GM12891 (cell line): ENCODE data around the gene CGNL1.

Experiments used
- POLR2A ChIP-seq: IDR thresholded peaks from 2 replicates; pipeline ENCODE4 v1.6.1; 2011; ENCODE audit warnings: low read depth, low read length, control low read depth
- POLR2AphosphoS5 ChIP-seq: IDR thresholded peaks from 2 replicates; pipeline ENCODE4 v1.6.1; 2011; ENCODE audit warnings: low read depth, low read length, control low read depth
- SPI1 ChIP-seq: IDR thresholded peaks from 2 replicates; pipeline ENCODE4 v1.6.1; 2011; ENCODE audit warnings: low read depth, low read length, control low read depth
- TAF1 ChIP-seq: IDR thresholded peaks from 2 replicates; pipeline ENCODE4 v1.6.1; 2011; ENCODE audit warnings: low read depth, low read length, control low read depth

DNA sequence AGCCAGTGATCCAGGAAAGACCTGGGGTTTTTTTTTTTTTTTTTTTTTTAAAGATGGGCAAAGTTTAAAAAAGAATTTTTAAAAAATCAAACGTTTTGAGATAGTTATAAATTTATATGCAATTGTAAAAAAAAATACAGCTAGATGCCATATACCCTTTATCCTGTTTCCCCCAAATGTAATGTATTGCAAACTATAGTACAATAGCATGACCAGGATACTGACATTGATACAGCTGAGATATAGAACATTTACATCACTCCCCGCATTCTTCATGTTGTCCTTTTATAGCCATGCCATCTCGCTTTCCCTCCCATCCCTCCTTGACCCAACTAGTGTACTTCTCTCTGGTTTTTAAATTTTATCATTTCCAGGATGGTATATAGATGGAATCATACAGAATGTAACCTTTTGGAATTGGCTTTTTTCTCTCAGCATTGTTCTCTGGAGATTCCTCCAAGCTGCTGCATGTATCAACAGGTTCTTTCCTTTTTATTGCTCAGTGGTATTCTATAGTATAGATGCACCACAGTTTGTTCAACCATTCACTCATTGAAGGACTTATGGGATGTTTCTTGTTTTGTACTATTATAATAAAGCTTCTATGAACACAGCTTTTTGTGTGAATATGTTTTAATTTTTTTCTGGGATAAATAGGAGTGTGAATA is 104.9 kb downstream of the CGNL1 start:
- no peak for TF ChIP-seq POLR2A
- no peak for TF ChIP-seq TAF1
- no peak for TF ChIP-seq POLR2AphosphoS5
- TF ChIP-seq SPI1: no peak
